Measurements from ENCODE around the gene FICD. TPM values are rescaled to one million over a fixed set of nuclear protein-coding genes. Genes with fewer than 3 reads are reported as not detected.

The FICD gene
- total and polyA plus RNA-seq, 9 of the 15 experiments (the other 6 are each of a cell fraction or from before 2014, with no cell fraction given): 0.88 to 4.5 (median 1.9) TPM

DNA sequence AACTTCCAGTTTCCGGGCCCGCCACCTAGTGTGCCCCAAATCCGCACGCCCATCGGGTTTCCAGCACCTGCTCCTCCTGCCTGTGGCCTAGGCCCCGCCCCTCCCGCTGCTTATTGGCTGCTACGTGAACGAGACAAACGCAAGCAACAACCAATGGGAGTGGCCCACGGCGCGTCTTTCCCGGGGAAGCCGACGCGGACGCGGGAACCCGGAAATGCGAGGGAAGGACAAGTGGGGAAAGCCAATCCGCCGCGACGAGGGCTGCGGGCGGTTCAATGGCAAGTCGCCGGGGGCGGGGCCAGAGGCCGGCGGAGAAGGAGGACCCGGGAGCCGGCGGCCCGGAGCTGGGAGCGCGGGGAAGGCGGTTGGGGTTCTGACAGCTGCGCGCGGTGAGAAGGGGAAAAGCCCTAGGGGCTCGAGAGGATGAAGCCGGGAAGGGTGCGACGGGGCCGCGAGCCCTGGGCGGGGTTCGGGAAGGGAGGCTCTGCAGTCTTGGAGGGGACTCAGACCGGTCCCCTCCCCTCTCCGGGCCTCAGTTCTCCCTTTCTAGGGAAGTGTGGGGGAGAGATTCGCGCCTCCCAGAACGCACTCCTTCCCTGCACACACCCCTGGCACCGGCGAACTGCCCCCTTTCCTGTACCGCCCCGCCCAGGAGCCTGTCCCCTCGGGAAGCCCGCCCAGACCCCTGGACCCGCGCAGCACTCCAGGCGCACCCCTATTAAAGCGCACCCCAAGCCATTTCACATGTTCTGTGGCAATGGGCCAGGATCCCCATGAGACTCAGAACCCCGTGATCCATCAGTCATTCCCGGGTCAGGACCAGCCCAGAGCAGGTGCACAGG, at the start of gene FICD (continued):
- TF ChIP-seq SUPT5H (IDR thresholded peaks at IDR 0.05) (peak; percentile 77), HNRNPLL (IDR thresholded peaks at IDR 0.05; ENCODE audit: low read depth, low read length, poor library complexity, severe bottlenecking) (peak; percentile 20), HDAC1 (IDR thresholded peaks at IDR 0.05) (peak in 1 of 2 experiments; percentile 67; a peak in 1 of 4 replicates), L3MBTL2 (IDR thresholded peaks at IDR 0.05) (peak; percentile 96), MBD2 (IDR thresholded peaks at IDR 0.05; ENCODE audit: borderline replicate concordance, low read depth) (peak; percentile 94)

DNA sequence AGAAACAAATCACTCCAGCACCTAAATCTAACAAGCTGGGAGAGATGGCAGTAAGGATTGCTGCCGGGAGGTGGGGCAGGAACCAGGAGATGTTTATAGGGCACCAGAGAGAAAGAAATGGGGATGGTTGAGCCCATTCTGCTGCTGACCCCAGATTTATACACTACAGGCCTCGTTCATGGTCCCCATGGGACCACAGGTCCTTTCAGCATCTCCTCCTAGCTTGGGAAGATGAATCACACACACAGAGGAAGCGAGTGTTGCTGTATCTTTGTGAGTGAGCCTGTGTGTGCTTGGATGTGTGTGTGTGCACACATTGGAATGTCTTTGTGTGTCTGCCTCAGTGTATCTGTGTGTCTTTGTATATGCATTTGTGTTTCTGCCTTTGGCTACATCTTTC, 49.7 kb upstream of the FICD start:
- Histone ChIP-seq H3K9ac (ENCODE audit: insufficient read depth in 1 of 2, low read depth in 2 of 2, low read length in 2 of 2) (no peak overlapping the region), H3K36me3 (ENCODE audit: control insufficient read depth, insufficient read depth, low read length) (no peaks in the 10 kb centered on the region), H3K79me2 (ENCODE audit: control insufficient read depth, insufficient read depth, low read length) (no peaks in the 10 kb centered on the region), H3K9me1 (ENCODE audit: control insufficient read depth, insufficient read depth, low read length) (no peaks in the 10 kb centered on the region), H3K27me3 (ENCODE audit: control insufficient read depth in 2 of 2, insufficient read depth in 2 of 2, low read length in 2 of 2) (peaks cover 2 to 11% of the 10 kb centered on the region in 2 experiments; a peak in 2 of 5 replicates), H2AFZ (ENCODE audit: low read depth, low read length) (no peak overlapping the region), H3K9me3 (replicated peaks; ENCODE audit: control insufficient read depth, insufficient read depth, low read depth, low read length) (no peaks in the 10 kb centered on the region), H3K4me3 (no peak overlapping the region), H3K27ac (ENCODE audit: extremely low read depth, low read depth, low read length) (no peak overlapping the region), H3K4me1 (replicated peaks in 1 of 2; ENCODE audit: control insufficient read depth in 2 of 2, insufficient read depth in 2 of 2, low read length in 2 of 2) (no peaks in the 10 kb centered on the region), H4K20me1 (replicated peaks; ENCODE audit: control insufficient read depth, insufficient read depth, low read length) (no peaks in the 10 kb centered on the region), H3K4me2 (ENCODE audit: insufficient read depth, low read length) (no peak overlapping the region)
- in situ Hi-C loops (cut with MboI) (no loop called here), intact Hi-C loops (cut with micrococcal nuclease) (no loop called here)
- BruUV-seq (replicated peaks): no TSS peak
- FAIRE-seq (no peak), DNase-seq (ENCODE audit: extremely low read depth in 1 of 4, low spot score in 3 of 4) (no peak), ATAC-seq (no peak)
- CTCF ChIA-PET (ENCODE audit: low intra/inter-chr PET ratio): interaction anchor here (0.6 kb wide), 1 partner anchor 87 kb away, joined by 3 read pairs; no protein-coding TSS in a partner anchor
- POLR2A ChIA-PET: interaction anchor here (0.7 to 1.4 kb wide), 2 partner anchors 33 to 358 kb away, joined by 3 read pairs; no protein-coding TSS in a partner anchor
- WGBS (ENCODE audit: insufficient coverage, low coverage, missing lambda C conversion rate): 0% methylated on average over 3 of the region's 3 CpGs
- no peak for TF ChIP-seq KAT8 (IDR thresholded peaks at IDR 0.05; ENCODE audit: low read depth)
- no peak for TF ChIP-seq NCOA4 (IDR thresholded peaks at IDR 0.05; ENCODE audit: partially characterized antibody)
- no peak for TF ChIP-seq ZBTB11 (CRISPR knock-in tag; IDR thresholded peaks at IDR 0.05)
- TF ChIP-seq ZBTB7A (IDR thresholded peaks at IDR 0.05; ENCODE audit: borderline replicate concordance, control insufficient read depth, low read depth, low read length): no peak
- TF ChIP-seq BHLHE40 (IDR thresholded peaks at IDR 0.05; ENCODE audit: low read length): no peak
- no peak for TF ChIP-seq DLX4 (CRISPR knock-in tag; IDR thresholded peaks at IDR 0.05)
- TF ChIP-seq RBM34 (IDR thresholded peaks at IDR 0.05; ENCODE audit: borderline replicate concordance, insufficient read depth, low read length): no peak
- TF ChIP-seq OTX1 (CRISPR knock-in tag; IDR thresholded peaks at IDR 0.05): no peak

Measured in K562 (cell line).